H1 (cell line): Measurements from ENCODE around the gene PIP5K1B.

Experiments
- ATF2 ChIP-seq: IDR thresholded peaks from 2 replicates; pipeline ENCODE4 v1.6.1; 2012; ENCODE audit warnings: low read length, inconsistent platforms
- CBX5 ChIP-seq: fragments of 300-800, 300-1000 bp; sonication (generic); IDR thresholded peaks from 2 replicates; pipeline ENCODE4 v1.7.1; 2016; ENCODE audit warnings: antibody characterized with exemption, low read length, low read depth
- CREB1 ChIP-seq: IDR thresholded peaks from 2 replicates; pipeline ENCODE4 v1.6.1; 2012; ENCODE audit warnings: inconsistent platforms
- E2F6 ChIP-seq: IDR thresholded peaks from 2 replicates; pipeline ENCODE4 v1.6.1; 2012; ENCODE audit warnings: inconsistent platforms
- EGR1 ChIP-seq: IDR thresholded peaks from 2 replicates; pipeline ENCODE4 v1.6.1; 2011; ENCODE audit warnings: low read depth, low read length, borderline replicate concordance
- EP300 ChIP-seq, 2 experiments: IDR thresholded peaks; 1 replicate in 1 of 2; 2 replicates in 1 of 2; pipeline ENCODE4 v1.6.1; 2011 to 2012; ENCODE audit warnings: low read depth in 2 of 2, low read length in 2 of 2, mild to moderate bottlenecking in 2 of 2, borderline replicate concordance in 1 of 2, inconsistent platforms in 1 of 2, moderate library complexity in 1 of 2
- EZH2 ChIP-seq: fragments of 200-600 bp; sonication (generic); IDR thresholded peaks from 2 replicates; pipeline ENCODE4 v1.7.1; 2012; ENCODE audit warnings: low read depth, mild to moderate bottlenecking, moderate library complexity, low read length, inconsistent platforms; ENCODE audit not compliant: severe bottlenecking
- POLR2A ChIP-seq, 2 experiments: IDR thresholded peaks; 1 replicate in 1 of 2; 2 replicates in 1 of 2; pipeline ENCODE4 v1.6.1; 2011; ENCODE audit warnings: low read depth in 2 of 2, low read length in 2 of 2, mild to moderate bottlenecking in 2 of 2; ENCODE audit errors: control extremely low read depth in 1 of 2
- RNF2 ChIP-seq: fragments of 200-900, 300-1000 bp; sonication (generic); IDR thresholded peaks from 2 replicates; pipeline ENCODE4 v1.7.1; 2016; ENCODE audit warnings: borderline replicate concordance, low read depth, mild to moderate bottlenecking, antibody characterized with exemption, low read length; ENCODE audit not compliant: poor library complexity, severe bottlenecking; ENCODE audit errors: missing control alignments
- SIN3A ChIP-seq, 2 experiments: IDR thresholded peaks in 1 of 2; conservative IDR thresholded peaks in 1 of 2; 2 replicates each; pipeline ENCODE4 v1.6.1; 2011 to 2012; ENCODE audit warnings: low read length in 2 of 2, improper control_type of control experiment in 1 of 2, low read depth in 1 of 2, mild to moderate bottlenecking in 1 of 2
- TAF7 ChIP-seq: optimal IDR thresholded peaks from 2 replicates; pipeline ENCODE3; 2011; ENCODE audit warnings: low read depth, mild to moderate bottlenecking, inconsistent platforms, low read length, moderate library complexity, borderline replicate concordance
- TF ChIP-seq, protein P1 (sequence below), 3 experiments: IDR thresholded peaks; 1 replicate in 2 of 3; 2 replicates in 1 of 3; pipeline versions ENCODE4 v1.5.1 to v1.6.1; 2011; ENCODE audit warnings: low read length in 3 of 3, mild to moderate bottlenecking in 3 of 3, inconsistent platforms in 2 of 3, low read depth in 1 of 3, moderate library complexity in 1 of 3; ENCODE audit not compliant: insufficient read depth in 1 of 3; ENCODE audit errors: control extremely low read depth in 1 of 3

DNA sequence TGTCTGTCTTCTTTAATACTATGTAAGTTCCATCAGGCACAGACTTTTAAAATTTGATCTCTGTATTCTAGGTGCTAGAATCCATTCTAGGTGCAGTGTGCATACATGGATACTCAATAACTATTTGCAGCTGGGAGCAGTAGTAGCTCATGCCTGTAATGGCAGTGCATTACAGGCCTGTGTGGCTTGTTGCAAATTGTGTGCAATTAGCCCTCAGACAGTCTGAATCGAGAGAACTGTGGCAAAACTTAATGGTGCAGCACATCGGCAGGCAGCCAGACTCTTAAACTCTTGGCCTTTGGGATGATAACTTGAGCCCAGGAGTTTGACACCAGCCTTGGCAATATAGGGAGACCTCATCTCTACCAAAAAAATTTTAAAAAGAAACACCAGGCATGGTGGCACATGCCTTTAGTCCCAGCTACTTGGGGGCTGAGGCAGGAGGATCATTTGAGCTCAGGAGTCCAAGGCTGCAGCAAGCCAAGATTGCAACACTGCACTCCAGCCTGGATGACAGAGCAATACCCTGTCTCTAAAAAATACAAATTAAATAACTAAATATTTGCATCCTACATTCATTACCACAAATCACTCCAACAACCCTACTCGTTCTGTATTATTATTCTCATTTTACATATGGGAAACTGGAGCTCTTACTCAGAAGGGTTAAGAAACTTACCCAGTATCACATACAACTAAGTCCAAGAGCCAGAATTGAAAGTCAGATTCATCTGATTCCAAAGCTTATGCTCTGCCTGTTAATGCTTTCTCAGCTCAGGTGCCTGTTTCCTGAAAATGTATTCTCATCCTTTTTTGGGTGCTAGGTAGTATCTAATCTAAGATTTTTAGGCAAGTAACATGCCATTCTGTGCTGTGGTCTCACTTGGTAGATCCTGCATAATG is 278.7 kb downstream of the PIP5K1B start:
- TF ChIP-seq POLR2A (IDR thresholded peaks at IDR 0.05; ENCODE audit: control extremely low read depth in 1 of 2, low read depth in 2 of 2, low read length in 2 of 2) (no peak), EZH2 (no peak), EGR1 (no peak), RNF2 (no peak), CBX5 (no peak), E2F6 (no peak), SIN3A (conservative IDR thresholded peaks at IDR 0.05 in 1 of 2, IDR thresholded peaks at IDR 0.05 in 1 of 2; ENCODE audit: low read depth in 1 of 2, low read length in 2 of 2) (no peak), TAF7 (no peak), EP300 (IDR thresholded peaks at IDR 0.05; ENCODE audit: borderline replicate concordance in 1 of 2, low read depth in 2 of 2, low read length in 2 of 2) (no peak), ATF2 (no peak), CREB1 (no peak)
- TF ChIP-seq, protein P1, sequence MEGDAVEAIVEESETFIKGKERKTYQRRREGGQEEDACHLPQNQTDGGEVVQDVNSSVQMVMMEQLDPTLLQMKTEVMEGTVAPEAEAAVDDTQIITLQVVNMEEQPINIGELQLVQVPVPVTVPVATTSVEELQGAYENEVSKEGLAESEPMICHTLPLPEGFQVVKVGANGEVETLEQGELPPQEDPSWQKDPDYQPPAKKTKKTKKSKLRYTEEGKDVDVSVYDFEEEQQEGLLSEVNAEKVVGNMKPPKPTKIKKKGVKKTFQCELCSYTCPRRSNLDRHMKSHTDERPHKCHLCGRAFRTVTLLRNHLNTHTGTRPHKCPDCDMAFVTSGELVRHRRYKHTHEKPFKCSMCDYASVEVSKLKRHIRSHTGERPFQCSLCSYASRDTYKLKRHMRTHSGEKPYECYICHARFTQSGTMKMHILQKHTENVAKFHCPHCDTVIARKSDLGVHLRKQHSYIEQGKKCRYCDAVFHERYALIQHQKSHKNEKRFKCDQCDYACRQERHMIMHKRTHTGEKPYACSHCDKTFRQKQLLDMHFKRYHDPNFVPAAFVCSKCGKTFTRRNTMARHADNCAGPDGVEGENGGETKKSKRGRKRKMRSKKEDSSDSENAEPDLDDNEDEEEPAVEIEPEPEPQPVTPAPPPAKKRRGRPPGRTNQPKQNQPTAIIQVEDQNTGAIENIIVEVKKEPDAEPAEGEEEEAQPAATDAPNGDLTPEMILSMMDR (IDR thresholded peaks at IDR 0.05; ENCODE audit: control extremely low read depth in 1 of 3, insufficient read depth in 1 of 3, low read depth in 1 of 3, low read length in 3 of 3) = no peak
